ENCODE measurements around the gene LRRK1.

LRRK1 gene

GRCh38 chr15:100939791-100940190 lies 20.6 kb downstream of the LRRK1 start:
- DNase-seq (ENCODE audit: low read depth) = no peak

GRCh38 chr15:100940767-100941379 lies 21.7 kb downstream of the LRRK1 start:
- no peak for DNase-seq (ENCODE audit: low read depth)

DNA sequence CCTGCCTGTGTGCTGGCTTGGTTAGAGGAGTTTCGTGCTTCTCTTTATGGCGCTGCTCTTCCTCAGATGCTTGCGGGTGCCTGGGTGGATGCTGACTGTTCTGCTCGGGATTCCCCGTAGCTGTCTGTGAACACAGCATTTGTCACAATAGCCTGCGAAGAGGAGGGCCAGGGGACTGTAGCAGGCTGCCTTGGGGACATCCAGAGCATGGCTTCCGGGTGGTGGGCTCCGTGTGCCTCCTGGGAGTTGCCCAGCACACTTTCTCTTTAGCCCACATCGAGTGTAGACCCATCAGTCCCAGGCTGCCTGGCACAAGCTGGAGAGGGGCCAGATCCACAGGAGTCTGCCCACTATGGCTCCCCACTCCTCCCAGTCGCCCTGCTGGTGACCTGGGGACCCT lies 22.4 kb downstream of the LRRK1 start:
- no peak for DNase-seq (ENCODE audit: low read depth)

DNA sequence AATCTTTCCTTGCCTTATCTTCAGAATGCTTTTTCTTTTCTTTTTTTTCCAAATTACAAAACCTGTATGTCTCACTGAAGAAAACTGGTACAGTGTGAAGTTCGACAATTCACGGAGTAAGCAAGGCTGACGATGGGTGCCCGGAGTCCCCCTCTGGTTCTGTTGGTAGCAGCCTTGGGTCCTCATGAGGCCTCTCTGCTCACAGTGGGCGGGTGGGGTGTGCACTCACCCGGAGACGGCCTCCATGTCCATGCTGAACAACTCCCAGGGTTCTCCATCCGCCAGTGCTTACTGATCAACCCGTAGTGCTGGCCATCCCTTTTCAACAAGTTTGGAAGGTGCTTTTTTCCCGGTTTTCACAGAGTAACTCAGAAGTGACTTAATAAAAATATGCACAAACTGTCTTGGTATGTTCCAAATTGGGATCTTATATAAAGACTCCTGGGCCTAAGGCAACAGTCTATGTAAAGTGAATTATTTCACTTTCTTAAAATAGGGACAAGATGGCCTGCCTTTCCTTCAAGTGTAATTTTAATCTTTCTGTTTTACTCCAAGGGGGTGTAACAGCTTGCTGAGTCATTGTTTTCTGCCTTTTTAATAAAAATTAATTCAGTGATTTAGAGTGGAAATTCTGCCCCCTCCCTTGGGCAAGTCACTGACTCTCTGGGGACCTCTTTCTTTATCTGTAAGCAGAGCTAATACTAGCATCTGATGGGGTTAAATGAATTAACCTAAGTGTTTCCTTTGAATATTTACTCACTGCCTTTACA lies 23.7 kb downstream of the LRRK1 start:
- no peak for DNase-seq (ENCODE audit: low read depth)

DNA sequence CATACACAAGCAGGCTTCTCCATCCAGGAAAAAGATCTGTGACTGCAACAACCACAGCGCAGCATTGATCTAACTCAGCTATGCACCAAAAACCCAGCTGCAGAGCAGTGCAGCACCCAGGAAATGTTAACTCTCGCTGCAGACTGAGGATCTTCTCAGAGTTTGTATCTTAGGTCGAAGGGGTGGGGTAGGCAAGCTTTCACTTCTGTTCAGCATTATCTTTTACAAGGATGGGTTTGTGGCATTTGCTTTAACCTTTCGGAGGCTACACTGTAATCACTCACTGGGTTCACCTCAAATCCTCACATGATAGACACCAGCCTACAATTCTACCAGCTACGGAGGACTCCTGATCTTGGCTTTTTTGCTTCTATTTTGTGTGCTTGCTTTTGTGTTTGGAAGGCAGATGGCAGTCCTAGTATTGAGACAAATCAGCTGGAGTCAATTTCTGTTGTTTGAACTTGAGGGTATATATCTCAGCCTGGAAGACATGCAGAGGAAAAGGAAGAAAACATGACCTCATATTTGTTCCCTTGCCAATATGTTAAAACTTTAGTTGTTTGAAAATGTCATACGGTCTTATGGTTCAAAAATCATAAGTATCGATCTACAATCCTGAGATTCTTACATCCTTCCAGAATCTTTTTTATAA lies 25.2 kb downstream of the LRRK1 start:
- no peak for DNase-seq (ENCODE audit: low read depth)

- DNase-seq (ENCODE audit: low read depth) = no peak
Observed at GRCh38 chr15:100944986-100945385, 25.8 kb downstream of the LRRK1 start.

DNA sequence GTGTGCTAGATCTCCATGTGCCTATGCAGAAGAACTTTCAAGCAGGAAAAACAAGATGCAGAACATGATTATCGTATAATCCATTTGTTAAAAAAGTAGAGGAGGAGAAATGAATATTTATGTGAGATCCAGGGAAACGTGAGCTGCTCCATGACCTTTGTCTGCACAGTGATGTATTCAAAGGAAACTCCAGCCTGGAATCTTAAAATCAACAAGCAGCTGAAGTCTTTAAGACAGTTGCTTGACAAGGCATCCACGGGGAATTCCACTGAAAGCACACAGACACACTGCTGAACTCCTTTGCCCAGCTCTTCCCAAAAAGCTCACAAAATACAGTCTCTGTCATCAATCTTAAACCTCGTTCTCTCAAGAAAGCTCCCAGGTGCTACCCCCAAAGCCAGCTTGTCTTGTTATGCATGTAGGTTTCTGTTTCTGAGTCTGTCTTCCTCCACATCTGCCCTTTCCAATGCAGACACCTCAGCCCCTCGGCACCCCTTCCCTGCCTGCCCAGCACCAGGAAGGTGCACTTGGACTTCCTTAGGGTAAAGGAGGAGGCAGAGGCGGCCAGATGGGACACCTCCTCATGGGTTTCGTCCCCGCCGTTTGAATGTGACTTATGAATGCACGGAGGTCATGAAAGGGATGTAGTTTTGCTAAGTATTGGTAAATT lies 28.7 kb downstream of the LRRK1 start:
- DNase-seq (ENCODE audit: low read depth) = no peak

DNA sequence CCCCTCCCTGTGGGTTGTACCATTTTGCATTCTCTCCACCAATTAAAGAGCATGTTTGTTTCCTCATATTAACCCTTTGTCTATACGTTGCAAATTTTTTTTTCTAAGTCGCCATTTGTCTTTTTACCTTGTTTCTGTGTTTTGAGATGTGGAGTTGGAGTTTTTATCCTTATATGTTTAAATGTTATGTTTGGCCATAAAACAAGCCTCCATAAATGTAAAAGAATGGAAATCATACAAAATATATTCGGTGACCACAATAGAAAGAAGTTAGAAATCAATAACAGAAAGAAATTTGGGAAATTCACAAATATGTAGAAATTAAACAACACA lies 29.2 kb downstream of the LRRK1 start:
- no peak for DNase-seq (ENCODE audit: low read depth)

- no peak for DNase-seq (ENCODE audit: low read depth)
Observed at GRCh38 chr15:100949691-100950090, 30.5 kb downstream of the LRRK1 start.

DNA sequence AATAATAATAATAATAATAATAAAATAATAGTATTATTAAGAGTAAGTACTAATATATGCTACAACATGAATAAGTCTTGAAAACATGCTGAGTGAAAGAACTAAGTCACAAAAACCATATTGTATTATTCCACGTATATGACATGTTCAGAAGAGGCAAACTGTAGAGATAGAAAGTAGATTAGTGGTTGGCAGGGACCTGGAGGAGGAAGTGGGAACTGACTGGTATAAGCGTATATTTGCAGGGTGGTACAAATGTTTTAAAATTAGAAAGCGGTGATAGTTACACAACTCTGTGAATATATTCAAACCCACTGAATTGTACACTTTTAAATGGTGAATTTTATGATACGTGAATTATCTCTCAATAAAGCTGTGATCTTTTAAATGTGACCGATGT lies 32.8 kb downstream of the LRRK1 start:
- DNase-seq (ENCODE audit: low read depth) = no peak

GRCh38 chr15:100952566-100952965 lies 33.4 kb downstream of the LRRK1 start:
- no peak for DNase-seq (ENCODE audit: low read depth)

GRCh38 chr15:100958326-100959065 lies 39.3 kb downstream of the LRRK1 start:
- no peak for DNase-seq (ENCODE audit: low read depth)

GRCh38 chr15:100959066-100960050 lies 40.2 kb downstream of the LRRK1 start:
- DNase-seq (ENCODE audit: low read depth) = no peak

- no peak for DNase-seq (ENCODE audit: low read depth)
Observed at GRCh38 chr15:100966997-100967396, 47.8 kb downstream of the LRRK1 start.

- no peak for DNase-seq (ENCODE audit: low read depth)
Observed at GRCh38 chr15:100968050-100968966, 49.2 kb downstream of the LRRK1 start.

GRCh38 chr15:100972975-100973350 lies 53.8 kb downstream of the LRRK1 start:
- no peak for DNase-seq (ENCODE audit: low read depth)

DNA sequence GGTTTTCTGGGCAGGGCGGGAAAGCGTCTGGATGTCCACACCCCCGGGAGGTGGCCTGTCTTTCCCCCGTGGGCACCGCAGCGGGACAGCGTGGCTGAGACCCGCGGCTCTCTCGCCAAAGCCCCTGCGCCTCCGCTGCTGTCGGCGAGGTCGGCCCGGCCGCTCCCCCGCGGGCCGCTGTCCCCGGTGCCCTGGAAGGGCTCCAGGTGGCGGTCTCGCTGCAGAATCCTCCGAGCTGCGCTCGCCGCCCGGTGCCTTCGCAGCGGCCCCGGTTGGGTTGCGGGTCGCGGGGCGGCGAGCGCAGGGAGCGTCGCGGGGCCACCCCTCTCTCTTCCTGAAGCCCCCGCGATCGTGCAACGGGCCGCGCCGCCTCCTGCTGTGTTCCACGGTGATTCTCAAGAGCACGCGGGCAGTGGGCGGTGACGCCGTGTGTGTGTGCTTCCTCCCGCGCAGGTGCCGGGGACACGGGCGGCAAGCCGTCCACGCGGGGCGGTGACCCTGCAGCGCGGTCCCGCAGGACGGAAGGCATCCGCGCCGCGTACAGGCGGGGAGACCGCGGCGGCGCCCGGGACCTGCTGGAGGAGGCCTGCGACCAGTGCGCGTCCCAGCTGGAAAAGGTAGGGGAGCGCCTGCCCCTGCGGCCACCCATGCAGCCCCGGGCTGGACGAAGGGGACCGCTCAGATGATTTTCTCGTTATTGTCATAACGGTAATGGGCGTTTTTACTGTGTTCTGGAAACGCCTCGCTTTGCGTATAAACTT lies 54.4 kb downstream of the LRRK1 start:
- no peak for DNase-seq (ENCODE audit: low read depth)

DNA sequence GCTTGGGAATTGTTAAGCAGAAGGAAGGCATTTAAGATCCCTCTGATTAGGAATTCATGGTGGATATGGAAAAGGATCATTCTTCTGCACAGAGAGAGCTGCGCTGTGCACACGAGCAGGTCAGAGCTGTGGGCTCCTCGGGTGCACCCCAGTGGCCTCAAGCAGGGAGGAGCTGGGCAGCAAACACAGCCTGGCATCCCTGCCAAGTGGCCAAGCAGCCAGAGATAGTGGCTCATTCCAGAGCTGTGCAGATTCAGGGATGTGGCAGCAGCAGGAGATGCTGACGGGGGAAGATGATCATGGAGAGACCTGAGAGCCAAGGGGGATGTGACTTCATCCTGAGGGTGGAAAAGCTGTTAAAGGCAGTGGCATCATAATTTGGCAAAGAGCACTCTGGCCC lies 55.9 kb downstream of the LRRK1 start:
- DNase-seq (ENCODE audit: low read depth) = no peak

GRCh38 chr15:100980410-100981046 lies 61.4 kb downstream of the LRRK1 start:
- DNase-seq (ENCODE audit: low read depth) = no peak

All from T-helper 22 cell (primary cell).